GM20000 (cell line): ENCODE measurements around the gene MCL1.
A peak's percentile ranks its signal among the peaks of the same experiment; 100 is the strongest.
"Not testable (repeated sequence)": the region's sequence is repeated elsewhere in the genome, so short reads cannot be mapped to it uniquely, and the experiment has no call there.

Experiments
- DNase-seq: peaks from one replicate; pipeline ENCODE4 v3.0.0; 2012; ENCODE audit warnings: low spot score
- TF ChIP-seq, protein P1 (sequence below): IDR thresholded peaks from 2 replicates; pipeline ENCODE4 v1.5.1; 2012; ENCODE audit warnings: mild to moderate bottlenecking, control low read depth; ENCODE audit errors: extremely low read depth, missing control alignments

The MCL1 gene

DNA sequence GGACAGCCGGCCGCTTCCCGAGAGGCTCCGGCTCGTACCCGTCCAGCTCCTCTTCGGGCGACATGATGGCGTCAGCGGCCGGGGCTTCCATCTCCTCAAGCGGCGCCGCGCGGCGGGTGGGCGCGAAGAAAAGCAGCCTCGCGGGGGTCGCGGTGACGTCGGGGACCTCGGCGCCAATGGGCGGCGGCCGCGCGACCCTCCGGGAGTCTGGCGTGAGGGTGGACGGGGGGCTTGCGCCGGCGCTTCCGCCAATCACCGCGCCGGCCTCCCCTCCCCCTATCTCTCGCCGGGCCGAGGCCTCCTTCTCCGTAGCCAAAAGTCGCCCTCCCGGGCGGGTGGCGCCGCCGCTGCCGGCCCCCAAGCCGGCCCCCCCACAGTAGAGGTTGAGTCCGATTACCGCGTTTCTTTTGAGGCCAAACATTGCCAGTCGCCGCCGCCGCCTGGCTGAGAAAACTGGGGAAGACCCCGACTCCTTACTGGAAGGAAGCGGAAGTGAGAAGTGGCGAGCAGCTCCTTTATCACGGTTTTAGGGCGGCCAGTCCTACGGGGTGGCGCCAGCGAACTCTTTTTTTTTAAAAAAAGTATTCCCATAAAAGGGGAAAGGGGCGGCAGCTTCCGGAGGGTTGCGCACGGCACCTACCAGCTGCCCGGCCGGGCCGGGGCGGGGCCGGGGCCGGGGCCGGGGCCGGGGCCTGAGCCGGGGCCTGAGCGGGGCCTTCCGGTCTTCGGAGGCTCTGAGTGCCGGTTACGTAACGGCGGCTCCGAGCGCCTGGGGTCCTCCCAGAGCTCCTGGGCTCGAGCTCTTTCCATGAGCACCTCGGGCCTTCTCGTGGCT is at the start of gene MCL1:
TSS of gene MCL1 (minus strand) at position 501 of the 835 bp plus-strand sequence. CDS start at position 421, 80 bp downstream.
- peak; percentile 97 for DNase-seq
- TF ChIP-seq, protein P1, sequence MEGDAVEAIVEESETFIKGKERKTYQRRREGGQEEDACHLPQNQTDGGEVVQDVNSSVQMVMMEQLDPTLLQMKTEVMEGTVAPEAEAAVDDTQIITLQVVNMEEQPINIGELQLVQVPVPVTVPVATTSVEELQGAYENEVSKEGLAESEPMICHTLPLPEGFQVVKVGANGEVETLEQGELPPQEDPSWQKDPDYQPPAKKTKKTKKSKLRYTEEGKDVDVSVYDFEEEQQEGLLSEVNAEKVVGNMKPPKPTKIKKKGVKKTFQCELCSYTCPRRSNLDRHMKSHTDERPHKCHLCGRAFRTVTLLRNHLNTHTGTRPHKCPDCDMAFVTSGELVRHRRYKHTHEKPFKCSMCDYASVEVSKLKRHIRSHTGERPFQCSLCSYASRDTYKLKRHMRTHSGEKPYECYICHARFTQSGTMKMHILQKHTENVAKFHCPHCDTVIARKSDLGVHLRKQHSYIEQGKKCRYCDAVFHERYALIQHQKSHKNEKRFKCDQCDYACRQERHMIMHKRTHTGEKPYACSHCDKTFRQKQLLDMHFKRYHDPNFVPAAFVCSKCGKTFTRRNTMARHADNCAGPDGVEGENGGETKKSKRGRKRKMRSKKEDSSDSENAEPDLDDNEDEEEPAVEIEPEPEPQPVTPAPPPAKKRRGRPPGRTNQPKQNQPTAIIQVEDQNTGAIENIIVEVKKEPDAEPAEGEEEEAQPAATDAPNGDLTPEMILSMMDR: no peak

DNA sequence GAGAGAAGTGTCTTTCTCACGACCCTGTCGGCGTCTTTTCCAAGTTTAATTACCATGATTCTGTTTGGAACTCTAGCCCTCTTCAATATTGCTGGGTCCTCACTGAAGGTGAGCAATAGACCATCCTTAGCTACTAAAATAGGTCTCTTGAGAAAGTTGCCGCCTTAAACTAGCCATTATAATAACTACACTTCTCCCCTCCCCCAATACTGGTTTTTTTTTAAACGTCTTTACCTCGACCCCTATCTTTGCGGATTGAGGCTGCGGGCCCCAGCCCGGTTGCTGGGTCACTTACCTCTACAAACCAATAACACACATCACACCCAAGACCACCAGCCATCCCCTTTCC is 49.3 kb upstream of the MCL1 start:
- DNase-seq: no peak
- TF ChIP-seq, protein P1: no peak

GRCh38 chr1:150627826-150628410 is 48.5 kb upstream of the MCL1 start:
- TF ChIP-seq, protein P1: no peak
- DNase-seq: no peak

DNA sequence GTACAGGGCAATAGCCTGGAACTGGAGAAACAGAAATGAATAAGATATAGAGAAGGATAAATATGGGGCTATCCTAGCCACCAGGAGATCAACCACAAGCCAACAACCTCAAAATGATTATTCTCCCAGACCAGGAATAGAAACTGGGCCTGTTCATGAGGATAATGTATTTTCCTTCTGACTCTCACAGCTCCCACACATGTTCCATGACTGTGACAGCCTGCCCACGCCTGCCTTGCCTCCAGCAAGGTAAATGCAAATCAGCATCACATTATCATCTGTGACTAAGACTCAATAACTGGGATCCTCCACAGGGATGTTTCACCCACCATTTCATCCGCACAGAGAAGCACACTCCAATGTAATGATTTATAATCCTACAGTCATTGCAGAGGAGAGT is 46.7 kb upstream of the MCL1 start:
- no peak for DNase-seq
- TF ChIP-seq, protein P1: no peak

DNA sequence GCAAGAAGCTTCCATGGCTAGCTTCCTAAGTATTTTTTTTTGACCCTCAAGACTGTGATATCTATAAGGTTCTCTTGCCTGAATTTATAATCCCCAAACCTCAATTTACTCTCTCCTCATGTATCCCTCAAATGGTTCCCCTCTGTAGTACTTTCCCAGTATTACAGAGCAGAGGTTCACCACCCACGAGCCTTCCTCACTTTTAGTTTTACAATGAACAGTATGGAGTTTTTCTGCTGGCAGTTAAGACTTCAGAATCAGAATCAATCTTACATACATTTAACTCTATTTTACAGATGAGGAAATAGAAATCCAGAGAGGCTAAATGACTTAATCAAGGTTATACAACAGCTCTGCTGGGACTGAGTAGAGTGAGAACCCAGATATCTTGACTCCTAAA is 45.1 kb upstream of the MCL1 start:
- not testable (repeated sequence) for DNase-seq

- DNase-seq: not testable (repeated sequence)
Observed at GRCh38 chr1:150624134-150624533, 44.7 kb upstream of the MCL1 start.

- TF ChIP-seq, protein P1: no peak
- DNase-seq: peak; percentile 23
Observed at GRCh38 chr1:150622303-150622975, 43.0 kb upstream of the MCL1 start.

GRCh38 chr1:150621497-150622302 is 42.3 kb upstream of the MCL1 start:
- TF ChIP-seq, protein P1: peak; percentile 58
- DNase-seq: peak; percentile 46
